EH (cell line): ENCODE data around the gene DLD.
A peak's percentile ranks its signal among the peaks of the same experiment; 100 is the strongest.
"Not testable (repeated sequence)": the region's sequence is repeated elsewhere in the genome, so short reads cannot be mapped to it uniquely, and the experiment has no call there.

Experiments
- DNase-seq: peaks from one replicate; pipeline ENCODE4 v3.0.0-alpha.2; 2015; ENCODE audit warnings: low read depth

DLD gene

DNA sequence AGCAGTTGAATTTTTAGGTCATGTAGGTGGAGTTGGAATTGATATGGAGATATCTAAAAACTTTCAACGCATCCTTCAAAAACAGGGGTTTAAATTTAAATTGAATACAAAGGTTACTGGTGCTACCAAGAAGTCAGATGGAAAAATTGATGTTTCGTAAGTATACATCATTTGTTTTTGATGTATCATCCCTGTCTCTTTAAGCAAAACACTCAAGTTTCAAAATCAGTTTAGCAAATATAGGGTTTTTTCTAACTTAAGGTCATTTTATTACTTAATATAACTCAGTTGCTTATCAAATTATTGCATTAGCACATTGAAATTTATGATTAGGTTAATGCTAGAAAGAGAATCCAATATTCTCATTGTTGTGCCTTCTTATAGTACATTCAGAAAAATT is 24.6 kb downstream of the DLD start:
- no peak for DNase-seq

DNA sequence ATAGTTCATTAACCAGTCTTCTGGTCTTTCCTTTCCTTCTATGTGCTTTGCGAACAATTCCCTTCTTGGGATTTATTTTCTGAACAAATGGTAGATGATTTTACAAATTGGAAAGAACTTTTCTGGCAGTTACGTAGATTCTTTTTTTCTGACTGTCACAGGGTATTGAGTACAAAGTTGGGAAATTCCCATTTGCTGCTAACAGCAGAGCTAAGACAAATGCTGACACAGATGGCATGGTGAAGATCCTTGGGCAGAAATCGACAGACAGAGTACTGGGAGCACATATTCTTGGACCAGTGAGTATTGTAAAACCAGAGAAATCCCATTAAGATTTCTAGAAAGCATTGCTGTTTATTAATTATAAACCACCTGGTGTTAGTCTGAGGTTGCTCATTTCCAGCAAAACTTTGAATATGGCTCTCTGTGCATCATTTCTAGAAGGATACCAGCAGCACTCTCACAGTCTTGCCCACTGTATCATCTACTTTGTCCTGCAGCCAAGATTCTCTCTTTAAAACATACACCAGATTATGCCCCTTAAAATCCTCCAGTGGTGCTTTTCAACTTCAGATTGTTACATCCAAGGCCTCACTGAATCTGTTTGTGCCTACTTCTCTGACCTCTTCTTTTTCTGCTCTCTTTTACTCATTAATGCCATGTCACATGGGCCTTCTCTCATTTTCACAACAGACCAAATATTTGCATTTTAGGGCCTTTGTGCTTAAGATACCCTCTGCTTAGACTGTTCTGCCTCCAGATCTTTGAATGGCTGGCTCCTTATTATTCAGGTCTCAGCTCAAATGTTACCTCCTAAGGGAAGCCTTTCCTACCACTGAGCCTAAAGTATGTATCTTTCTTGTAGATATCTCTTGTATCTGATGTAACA is 27.0 kb downstream of the DLD start:
- no peak for DNase-seq

DNA sequence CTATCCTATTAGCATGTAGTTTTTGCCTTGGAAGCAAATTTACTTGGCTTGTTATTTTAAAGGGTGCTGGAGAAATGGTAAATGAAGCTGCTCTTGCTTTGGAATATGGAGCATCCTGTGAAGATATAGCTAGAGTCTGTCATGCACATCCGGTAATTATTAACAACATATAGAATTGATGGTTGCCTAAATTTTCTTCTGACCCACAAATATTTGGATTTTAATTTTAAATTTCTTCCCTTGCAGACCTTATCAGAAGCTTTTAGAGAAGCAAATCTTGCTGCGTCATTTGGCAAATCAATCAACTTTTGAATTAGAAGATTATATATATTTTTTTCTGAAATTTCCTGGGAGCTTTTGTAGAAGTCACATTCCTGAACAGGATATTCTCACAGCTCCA is 28.0 kb downstream of the DLD start:
- DNase-seq: no peak

DNA sequence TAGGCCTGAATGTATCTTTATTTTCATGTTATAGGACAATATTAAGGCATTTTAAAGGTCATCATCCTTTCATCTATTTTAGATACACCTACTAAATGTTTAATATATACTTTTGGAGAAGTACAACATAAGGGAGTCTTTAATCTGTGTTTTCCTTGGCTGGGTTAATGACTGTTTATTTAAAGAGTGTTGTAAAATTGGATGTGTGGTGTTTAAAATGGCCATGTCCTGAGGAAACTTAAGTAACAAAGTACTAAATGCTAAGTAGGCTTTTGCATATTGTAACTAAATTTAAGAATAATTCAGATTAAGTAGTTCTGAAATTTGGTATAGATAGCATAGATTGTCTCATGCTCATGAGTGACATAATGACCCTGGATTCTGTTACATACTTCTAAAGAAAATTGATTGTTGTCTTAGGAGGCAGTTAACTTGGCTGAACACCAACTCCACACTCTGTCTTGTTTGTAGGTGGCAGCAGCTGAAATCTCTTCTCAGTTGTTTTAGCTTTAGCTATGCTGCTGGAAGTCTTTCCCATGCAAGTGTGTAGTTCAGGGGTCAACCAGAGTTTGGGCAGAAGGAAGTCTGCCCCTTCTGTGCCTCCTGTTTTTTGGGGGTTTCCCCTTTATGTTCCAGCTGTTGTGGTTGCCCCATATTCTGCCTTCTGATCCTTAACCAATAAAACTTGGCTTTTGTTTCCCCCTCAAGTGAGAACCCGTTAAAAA is 29.2 kb downstream of the DLD start:
- DNase-seq: peak; percentile 31

DNA sequence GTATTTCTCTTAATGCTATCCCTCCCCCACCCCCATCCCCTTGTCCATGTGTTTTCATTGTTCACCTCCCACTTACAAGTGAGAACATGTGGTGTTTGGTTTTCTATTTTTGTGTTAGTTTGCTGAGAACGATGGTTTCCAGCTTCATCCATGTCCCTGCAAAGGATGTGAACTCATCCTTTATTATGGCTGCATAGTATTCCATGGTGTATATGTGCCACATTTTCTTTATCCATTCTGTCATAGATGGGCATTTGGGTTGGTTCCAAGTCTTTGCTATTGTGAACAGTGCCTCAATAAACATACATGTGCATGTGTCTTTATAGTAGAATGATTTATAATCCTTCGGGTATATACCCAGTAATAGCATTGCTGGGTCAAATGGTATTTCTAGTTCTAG is 30.8 kb downstream of the DLD start:
- DNase-seq: not testable (repeated sequence)

DNA sequence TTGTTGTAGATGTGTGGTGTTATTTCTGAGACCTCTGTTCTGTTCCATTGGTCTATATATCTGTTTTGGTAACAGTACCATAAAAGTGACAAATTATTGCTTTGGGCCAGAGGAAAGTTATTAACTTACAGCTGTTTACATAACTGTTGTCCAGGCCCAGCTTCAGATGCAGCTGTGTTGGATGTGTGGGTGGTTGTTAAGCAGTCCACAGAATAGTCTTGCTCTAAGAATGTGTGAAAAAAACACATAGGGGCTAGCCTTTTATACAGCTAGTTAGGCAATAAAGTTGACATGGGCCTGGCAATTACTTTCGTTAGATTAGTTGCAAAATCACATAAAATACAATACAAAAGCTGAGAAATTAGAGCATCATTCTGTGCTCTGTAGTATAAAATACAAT is 31.9 kb downstream of the DLD start:
- DNase-seq: no peak

DNA sequence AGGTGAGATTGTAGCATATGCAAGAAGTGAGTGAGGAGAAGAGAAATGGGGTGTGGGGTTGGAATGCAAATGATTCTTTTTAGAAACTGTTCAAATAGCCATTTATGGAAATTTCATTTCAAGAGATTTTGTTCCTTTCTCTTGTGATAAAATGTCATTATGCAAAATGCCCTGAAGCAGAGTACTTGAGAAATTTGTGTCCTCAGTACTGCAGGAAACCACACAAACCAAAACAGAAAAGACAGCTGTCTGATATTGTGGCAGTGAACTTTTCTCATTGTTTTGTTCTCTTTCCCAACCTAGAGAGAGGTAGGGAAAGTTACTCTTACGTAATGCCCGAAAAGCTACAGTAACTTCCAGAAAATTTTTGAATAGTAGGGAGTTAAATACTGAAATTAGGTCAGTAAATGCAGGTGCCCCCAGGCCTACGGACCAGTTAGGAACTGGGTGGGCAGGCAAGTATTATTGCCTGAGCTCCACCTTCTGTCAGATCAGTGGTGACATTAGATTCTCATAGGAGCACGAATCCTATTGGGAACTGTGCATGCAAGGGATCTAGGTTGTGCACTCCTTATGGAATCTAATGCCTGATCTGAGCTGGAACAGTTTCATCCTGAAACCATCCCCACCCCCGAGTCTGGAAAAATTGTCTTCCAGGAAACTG is 34.0 kb downstream of the DLD start:
- DNase-seq: peak; percentile 58

DNA sequence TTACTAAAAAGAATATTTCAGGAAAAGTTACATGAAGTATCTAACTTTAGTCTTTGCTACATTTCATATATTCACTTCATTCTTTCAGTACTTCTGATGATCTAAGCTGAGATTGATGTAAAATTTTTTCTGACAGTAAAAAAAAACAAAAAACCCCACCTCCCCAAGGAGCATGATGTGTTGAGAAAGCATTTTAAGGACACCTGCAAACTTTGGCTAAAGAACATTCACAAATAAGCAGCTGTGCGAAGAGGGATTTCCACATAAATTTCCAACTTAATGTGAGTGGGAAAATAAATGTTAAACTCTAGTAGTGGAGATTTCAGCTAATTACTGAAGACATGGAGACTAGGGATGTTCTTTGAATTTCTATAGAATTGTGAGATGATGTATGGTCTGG is 35.5 kb downstream of the DLD start:
- no peak for DNase-seq

DNA sequence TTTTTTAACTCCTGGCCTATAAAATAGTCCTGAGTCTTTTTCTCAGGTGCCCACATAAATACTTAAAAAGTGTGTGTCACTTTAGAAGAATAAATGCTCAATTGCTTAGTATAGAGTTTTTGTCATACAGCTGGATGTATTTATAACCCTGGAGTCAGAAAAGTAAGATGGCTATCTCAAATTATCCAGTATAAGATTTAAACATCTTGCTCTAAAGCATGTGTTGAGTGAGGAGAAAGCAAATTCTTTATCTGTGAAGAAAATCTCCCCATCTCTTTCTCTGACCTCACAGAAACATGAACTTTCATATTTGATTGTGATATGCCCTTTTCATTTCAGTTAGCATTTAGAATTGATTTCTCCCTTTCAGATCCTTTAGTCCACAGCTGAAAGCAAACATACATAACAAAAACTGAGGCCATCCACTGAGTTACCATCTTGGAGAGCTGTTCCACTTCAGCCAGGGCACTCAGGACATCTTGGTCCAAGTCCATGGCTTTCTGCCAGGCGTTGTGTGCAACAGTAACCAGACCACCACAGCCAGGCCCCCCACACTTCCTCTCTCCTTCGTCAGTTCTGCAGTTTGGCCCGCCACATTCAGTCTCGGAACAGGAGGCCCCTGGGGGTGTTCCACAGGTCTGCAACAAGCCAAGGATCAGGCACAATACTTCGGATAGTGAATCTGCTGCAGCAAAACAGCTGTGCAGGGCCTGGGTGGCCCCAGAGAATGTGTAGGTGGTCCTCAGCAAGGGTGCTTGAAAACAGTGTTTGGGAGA is 40.9 kb downstream of the DLD start:
- no peak for DNase-seq

DNA sequence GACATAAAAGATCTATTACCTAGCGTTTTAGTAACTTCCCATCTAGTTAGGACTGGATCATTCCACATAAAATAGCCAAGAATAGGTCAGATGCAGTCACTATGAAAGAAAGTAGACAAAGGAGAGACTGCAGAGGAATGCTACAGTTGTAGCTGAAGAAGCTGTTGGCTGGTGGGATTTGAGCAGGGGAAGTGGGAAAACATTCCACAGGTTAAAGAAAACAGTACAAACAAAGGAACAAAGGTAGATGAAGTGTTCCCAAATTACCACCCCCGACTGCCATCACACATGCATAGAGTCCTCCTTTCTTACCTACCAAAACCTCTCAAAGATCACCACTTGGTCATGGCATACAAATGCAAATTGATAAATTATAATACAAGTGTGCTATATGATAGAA is 41.8 kb downstream of the DLD start:
- no peak for DNase-seq

DNA sequence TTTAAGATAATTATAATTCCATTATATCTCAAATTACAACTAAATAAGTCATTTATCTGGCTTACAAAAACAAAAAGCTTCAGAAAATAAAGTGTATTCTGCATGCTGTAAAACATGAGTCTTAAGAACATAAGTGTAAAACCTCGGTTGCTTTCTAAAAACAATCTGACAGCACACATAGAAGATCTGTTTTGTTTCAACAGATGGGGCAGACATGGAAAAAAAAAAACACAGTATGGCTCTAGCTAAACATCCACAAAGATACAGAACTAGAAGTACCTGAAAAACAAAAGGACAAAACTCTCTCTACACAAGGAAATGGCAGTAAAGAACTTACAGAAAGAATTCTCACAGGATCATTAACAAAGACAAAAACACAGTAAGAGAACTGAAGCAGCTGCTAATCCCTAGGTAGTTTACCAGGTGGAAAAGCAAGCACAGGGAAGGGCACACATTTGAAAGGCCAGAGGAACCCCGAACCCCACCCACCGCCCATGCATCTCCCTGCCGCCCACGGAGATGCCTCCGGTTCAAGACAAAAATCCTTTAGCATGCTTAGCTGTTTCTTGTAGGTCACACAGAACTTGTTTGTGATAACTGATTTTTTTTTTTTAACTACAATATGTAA is 42.5 kb downstream of the DLD start:
- DNase-seq: no peak

DNA sequence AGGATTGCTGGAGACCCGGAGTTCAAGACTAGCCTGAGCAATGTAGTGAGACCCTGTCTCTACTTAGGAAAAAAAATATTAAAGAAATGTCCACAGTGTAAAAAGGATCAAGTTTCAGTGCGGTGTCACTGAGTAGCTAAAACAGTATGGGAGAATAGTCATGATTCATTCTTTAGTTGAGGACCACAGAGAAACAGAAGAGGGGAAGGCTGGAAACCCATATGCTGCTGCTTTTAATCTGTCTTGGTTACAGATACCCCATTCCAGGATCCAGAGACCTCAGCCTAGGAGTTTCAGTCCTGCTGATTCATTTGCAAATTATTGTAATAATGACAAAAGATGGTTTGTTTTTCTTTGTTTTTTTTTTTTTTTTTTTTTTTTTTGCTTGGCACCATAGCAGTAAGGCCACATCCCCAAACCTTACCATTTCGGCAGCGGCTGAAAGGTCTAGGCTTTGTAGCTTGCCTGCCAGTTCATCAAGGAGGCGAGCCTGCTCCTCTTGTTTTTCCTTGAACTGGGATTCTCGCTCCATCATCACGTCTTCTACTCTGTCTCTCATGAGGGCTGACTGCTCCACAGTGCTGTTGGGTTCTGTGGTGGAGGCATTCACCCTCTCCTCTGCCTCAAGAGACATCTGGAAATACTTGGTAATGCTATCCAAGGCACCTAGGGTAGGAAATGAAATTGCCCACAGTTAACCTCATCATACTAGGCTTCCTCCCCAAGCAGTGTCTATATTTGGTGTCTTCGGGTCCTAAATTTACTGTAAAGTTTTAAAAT is 44.2 kb downstream of the DLD start:
- DNase-seq: peak; percentile 92

DNA sequence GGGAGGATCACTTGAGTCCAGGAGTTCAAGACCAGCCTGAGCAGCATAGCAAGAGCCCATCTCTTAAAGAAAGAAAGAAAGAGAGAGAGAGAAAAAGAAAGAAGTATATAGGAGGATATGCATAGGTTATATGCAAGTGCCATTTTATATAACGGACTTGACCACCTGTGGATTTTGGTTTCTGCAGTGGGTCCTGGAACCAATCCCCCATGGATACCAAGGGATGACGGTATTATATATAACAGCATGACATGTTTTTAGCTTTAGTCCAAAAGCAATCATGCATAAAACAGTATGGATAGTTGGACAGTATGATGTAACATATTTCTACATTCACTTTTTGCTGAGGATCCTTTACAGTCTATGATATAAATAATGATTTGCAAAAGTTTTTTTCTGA is 45.3 kb downstream of the DLD start:
- no peak for DNase-seq

DNA sequence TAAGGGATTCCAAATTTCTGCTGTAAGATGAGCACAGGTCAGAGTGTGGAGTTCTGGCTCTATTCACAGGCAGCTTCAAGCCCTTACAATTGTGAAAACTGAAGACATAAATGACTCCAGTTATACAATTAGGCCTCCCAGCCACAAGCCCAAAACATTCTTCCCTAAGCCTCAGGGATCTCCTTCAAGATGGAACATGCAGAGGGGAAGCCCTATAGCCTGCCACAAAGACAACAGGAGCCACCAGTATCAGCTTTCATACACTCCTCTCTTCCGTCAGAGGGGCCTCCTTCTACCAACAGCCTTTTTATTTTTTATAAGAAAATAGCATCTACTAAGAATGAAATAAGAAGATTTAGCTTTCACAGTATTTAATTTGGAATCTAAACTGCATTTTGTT is 46.5 kb downstream of the DLD start:
- DNase-seq: peak; percentile 37

DNA sequence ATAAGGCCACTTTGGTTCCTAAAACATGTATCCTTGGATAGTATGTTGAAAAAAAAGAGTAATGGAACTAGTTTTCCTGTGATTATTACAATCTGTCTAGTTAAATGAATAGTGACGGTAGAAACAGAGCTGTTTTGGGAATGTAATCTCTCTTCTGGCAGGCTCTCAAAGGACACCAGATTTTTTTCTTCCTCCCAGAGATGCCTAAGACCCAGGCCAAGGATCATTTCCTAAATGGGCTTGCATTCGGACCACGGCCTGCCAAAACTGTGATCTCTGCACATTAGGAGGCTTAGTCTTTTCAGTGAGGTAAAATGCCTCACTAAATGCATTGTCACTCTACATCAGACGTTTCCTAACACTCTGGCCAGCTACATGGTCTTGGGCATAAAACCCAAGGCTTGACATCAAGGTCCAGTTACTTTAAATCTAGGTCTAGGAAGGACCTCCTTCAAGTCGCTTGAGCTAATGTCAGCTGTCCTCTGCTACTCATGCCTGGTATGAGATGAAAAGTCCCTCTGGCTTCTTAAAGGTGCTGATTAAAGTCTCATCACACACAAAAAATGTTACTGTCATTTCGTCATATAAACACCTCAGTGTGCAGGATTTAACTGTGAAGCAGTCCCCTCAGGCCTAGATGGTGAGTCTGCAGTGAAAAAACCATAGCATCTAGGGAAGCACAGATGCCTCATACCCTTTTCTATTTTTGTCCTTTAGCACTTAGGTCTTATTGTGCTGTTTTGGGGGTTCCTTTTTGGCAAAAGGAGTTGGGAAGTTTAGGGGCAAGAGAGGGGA is 47.7 kb downstream of the DLD start:
- DNase-seq: peak; percentile 67

DNA sequence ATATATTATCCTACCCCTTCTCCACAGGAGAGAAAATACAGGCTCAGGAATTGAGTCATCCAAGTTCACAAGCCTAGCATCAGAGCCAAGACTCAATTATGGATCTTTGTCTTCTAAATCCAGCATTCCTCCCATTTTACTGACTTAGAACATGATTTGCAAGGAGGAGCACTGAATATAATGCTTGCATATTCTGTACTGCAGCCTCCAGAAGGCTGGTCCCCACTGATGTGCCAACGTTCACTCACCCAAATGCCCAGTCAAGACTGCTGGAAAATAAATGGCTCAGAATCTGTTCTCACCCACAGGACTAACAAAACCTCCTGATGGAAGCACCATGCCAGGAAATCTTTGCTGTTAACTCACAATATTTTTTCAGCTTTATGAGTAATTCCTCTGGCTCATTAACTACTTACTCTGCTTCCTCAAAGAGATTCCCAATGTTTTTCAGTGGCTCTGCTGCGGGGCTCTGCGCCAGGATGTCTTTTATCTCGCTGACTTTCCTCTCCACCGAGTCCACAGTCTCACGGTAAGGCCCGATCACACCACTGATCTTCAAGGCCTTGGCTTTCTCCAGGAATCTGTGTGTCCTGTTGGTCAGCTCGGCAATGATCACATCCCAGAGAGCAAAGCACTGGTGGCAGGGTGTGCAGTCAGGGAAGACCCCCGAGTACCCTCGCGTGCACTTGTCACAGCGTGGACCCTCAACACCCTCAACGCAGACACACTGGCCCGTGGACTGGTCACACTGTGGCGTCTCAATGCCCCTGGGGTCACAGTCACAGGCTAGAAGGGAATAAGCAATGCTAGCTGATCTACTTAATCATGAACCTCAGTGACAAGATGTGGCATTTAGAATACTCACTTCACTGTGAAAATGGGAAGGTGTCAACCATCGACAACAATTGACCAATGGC is 48.8 kb downstream of the DLD start:
- peak; percentile 97 for DNase-seq

DNA sequence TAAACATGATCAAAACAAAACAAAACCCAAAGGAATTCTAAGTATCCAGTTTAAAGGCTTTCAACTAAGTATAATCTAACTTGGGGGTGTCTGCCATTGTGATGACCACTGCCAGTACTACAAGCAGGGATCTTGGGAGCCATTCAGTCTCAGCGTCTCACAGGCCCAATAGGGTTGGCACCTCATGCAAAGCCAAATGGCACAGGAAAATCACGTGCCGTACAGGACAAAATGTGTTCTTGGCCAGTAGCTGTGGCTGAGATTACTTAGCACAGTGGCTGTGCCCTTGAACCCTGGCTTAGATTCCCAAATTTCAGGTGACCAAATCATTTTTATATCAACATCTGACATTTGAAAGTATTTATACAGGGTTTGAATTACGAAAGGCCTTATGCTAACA is 50.0 kb downstream of the DLD start:
- DNase-seq: no peak

DNA sequence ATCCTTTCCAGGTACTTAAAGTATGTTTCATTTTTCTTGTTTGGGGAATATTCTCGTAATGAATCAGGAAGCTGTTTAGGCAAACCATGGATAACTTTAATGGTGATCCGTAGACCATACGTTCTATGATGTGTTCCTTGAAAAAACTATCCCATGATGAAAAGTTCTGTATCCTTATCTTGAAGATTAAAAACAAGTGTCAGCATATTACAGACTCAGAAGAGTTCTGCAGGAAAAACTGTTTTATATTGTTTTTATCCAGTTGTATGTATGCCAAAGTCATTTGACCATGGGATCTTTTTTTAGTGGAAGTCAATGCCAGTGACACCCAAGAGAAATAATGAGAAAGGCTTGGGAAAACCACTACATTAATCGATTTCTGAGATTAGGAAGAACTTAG is 52.0 kb downstream of the DLD start:
- DNase-seq: no peak
